HG03520 (cell line): ENCODE results near the gene SREK1.

ENCODE experiments used
- ATAC-seq: cut with Tn5 transposase; IDR thresholded peaks from one replicate; pipeline ENCODE4 v1.9.1; 2021; ENCODE audit warnings: mild to moderate bottlenecking, moderate library complexity; ENCODE audit not compliant: unreplicated experiment

Gene SREK1

GRCh38 chr5:66161356-66161755, 17.3 kb downstream of the SREK1 start:
- ATAC-seq, result no peak

DNA sequence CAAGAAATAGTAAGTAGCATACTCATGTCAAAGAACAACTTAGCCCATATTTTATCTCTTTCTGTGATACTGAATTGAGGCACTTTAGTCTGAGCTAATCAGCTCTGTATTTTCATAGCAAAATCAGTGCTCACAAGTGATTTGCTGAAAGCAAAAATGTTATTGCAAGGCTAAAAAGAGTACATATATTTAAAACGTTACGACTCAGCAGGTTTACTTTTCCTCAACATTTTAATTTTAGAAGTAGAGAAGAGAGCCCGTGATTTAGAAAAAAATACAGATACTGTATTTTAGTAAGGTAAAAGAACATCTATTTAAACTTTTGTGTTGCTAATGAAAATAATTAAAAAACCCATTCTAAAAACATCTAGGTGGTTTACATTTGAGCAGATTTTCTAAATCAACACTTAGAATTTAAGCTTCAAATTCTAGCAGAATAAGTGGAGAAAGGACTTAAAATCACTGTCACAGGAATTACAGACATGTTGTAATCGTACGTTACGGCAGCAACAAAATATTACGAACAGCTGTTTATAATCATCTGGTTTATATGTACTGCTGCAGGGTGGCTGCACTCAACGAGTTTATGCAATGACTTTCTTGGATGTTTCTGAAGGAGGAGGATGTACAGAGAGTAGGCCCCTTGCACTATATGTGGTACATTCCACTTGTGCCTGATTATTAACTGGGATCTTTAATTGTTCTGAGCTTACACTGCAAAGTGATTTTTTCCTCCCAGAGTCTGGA, 20.1 kb downstream of the SREK1 start:
- no peak for ATAC-seq

- ATAC-seq, result no peak
Measured at GRCh38 chr5:66168226-66168625, 24.1 kb downstream of the SREK1 start.

- ATAC-seq, result no peak
Measured at GRCh38 chr5:66169534-66169933, 25.4 kb downstream of the SREK1 start.

- no peak for ATAC-seq
Measured at GRCh38 chr5:66170195-66170919, 26.3 kb downstream of the SREK1 start.

DNA sequence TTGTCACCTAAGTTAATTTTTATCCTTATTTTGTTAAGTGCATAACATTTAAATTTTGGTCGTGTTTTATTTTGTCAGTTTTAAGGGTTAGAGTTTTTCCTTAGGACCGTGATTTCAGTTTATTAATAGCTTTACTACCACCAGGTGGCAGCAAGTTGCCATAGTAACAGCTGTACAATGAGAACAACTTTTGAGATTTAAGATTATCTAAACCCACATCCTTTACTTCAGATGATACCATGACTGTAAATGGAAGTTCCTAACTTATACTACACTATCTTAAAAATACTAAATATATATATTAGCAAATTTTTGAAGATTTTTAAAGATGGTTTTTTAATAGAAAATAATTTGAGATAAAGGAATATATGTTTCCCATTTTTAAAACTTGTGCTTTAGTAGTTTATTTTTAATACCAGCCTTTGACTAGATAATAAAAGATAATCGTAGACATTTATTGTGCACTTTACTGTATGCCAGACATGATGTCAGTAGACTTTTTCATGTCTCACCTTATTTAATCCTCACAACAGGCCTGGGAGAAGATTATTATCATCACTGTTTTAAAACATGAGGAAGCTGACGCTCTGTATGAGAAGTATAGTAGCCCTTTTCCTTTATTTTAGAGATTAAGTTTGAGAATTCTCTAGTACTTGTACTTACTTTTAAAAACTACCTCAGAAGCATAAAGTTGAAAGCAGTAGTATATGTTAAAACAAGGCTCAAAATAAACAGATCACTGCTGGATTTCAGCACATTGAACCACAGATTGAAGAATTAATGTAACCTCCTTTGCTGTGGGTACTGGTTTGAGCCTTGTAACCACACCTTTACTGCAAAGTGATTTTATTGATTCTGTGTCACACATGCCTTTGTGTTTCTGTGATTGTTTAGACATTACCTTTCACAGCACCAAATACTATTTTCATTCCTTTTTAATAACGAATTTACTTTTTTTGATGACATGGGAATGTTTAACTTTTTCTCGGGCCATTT, 27.5 kb downstream of the SREK1 start:
- peak; percentile 65 for ATAC-seq

GRCh38 chr5:66174338-66174737, 30.2 kb downstream of the SREK1 start:
- no peak for ATAC-seq

- ATAC-seq, result no peak
Measured at GRCh38 chr5:66178799-66179198, 34.7 kb downstream of the SREK1 start.

GRCh38 chr5:66179297-66180051, 35.4 kb downstream of the SREK1 start:
- no peak for ATAC-seq

DNA sequence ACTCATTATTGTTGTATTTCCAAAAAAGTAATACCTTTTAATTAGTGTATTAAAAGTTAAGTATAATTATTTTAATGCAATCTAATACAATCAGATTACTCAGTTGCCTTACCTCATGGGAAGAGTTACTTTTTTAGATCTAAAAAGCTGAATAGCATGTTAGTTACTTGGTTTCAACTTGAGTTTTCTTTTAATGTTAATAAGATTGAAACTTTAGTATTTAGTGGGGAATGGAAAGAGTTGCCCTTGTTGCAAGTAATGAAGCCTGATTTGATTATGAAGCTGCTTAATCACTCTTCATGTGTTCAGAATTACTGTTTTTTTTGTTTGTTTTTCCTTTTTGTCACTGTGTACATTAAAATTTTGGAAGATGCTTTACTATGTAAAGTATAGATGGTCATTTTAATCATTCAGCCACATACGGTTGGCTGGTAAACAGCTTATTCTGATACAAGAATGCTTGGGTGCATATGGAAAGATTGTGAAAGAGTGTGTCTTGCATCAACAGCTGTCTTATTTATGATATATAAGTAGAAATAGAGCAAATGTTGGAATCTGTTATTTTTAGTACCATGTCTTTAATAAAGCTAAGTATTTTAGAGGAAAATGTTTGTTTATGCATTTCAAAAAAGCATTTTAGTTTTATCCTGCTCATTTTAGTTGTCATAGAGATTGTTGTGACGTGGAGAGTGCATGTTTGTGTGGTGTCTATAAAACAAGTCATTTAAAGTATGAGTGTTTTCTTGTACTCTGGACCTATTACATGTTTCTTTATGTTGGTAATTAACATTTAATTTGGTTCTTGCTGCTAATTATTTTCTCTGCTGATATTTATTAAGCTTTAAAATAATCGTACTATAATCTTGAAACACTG, 36.4 kb downstream of the SREK1 start:
- no peak for ATAC-seq

DNA sequence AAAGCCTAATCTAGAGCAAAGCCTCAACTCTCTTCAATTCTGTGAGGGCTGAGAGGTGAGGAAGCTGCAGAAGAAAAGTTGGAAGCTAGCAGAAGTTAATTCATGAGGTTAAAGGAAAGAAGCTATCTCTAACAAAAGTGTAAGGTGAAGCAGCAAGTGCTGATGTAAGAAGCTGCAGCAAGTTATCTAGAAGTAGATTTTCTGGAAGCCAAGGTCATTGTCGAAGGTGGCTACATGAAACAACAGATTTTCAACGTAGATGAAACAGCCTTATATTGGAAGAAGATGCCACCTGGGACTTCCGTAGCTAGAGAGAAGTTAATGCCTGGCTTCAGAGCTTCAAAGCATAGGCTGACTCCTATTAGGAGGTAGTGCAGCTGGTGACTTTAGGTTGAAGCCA, 42.0 kb downstream of the SREK1 start:
- no peak for ATAC-seq

GRCh38 chr5:66193419-66193818, 49.3 kb downstream of the SREK1 start:
- ATAC-seq, result no peak

DNA sequence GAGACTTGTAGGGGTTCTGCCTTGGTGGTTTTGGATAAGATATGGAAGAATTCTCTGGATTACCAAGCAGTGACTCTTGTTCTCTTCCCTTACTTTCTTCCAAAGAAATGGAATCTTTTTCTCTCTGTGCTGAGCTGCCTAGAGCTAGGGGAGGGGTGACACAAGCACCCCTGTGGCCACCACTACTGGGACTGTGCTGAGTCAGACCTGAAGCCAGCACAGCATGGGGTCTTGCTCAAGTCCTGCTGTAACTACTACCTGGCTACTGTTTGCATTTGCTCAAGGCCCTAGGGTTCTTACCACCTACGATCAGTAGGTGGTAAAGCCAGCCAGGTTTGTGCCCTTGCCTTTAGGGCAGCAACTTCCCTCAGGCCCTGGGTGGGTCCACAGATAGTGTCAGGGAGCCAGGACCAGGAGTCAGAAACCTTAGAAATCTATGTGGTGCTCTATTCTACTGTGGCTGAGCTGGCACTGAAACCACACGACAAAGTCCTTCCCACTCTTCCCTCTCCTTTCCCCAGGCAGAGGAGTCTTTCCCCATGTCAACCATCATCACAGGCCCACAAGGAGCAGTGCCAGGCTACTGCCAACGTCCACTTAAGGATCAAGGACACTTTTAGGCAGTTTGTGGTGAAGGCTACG, 53.8 kb downstream of the SREK1 start:
- no peak for ATAC-seq

DNA sequence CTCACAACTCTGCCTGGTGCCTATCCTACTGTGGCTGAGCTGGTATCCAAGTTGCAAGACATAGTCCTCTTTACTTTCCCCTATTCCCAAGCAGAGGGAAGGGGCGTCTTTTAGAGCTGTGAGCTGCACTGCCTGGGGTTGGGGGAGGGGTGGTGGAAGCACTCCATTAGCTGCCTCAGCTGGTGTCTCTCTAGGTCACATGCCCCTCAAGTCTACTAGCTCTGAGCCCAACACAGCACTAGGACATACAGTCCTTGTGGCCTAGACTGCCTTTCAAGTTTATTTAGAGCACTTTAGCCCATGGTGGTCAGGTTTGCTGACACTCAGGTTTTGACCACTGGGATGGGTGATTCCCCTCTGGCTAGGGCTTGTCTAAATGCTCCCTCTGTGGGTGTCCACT, 54.7 kb downstream of the SREK1 start:
- no peak for ATAC-seq

DNA sequence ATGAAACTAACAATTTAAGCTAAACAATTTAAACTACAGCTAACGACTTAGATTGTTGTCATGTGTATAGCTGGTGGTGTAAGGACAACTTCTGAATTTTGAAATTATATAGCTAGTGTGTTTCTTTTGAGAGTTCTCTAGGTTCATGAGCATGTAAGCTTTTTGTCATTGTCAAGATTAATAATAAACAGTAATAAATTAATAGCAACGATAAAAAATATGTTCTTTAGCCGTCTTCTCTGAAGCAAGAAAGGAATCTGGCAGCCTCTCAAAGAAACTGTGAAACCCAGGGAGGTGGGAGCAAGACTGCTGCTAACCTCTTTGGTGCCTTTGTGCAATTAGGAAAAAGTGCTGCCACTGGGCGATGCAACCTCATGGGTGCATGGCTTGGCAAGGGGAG, 59.4 kb downstream of the SREK1 start:
- no peak for ATAC-seq

DNA sequence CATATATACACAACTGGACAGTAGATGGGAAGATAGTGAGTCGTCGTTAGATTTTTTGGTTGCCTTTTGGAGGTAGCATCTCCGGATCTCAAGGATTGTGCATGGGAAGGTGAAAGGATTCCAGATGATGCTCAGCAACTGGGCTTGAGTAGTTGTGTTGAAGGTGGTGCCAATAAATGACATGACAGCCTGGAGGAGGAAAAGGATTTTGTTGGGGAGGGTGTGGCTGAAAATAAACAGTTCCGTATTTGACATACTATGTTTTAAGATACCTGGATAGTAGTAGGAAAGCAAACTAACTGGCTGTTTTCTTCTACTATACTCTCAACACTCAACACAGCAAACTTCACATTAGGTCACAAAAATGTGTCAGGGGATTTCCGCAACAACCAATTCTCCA, 62.4 kb downstream of the SREK1 start:
- no peak for ATAC-seq

DNA sequence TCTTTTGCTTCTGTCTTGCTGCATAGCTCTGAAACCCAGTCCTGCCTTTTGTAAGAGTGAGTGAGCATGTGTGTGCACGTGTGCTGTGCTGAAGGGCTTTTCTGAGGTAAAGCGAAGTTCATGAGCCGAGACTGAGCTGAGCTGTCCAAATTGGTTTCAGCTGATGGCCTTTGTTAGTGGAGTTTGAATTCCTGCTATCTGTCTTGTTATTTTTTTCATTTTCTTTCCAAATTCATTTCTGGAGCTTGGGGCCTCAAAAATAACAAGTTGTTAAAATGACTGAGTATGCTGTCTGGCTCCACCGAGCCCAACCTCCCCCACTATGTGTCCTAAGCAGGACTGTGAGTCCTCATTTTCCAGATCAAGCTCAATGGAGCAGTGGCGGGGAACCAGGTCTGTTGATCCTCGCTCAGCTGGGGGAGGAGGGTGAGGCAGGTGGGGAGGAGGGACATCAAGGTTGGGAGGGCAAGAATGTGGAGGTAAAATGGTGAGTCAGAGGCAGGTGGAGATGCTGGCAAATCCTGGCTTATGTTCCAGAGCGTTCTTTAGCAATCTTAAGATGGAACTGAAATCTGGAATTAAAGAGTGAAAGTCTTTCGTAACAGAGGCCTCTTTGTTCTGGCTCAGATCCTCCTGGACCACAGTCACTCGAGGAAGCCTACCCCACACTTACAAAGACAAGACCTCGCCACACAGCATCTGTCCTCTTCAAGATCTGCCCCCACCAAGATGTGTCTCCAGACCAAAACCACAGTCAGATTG, 63.9 kb downstream of the SREK1 start:
- ATAC-seq, result no peak

DNA sequence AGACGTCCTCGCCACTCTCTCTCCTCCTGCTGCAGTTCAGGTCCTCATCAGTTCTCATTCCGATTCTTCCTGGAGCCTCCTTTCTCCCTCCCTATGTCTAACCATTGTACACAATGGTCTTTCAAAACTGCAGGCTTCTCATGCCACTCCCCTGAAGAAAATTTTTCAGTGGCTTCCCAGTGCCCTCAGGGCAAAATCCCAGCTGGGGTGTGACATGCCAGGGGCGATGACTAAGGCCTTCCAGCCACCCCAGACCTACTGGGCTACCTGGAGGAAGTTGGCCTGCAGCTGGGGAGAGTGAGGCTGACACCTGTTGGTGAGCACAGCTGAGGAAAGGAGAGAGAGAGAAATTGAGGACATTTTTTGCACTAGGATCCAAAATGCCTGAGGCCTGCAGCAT, 65.2 kb downstream of the SREK1 start:
- no peak for ATAC-seq
